HG02610 (cell line): ENCODE measurements around the gene SEZ6L.

Experiments
- ATAC-seq: cut with Tn5 transposase; IDR thresholded peaks from one replicate; pipeline ENCODE4 v1.9.1; 2021; ENCODE audit warnings: mild to moderate bottlenecking, moderate library complexity; ENCODE audit not compliant: unreplicated experiment

Gene SEZ6L

DNA sequence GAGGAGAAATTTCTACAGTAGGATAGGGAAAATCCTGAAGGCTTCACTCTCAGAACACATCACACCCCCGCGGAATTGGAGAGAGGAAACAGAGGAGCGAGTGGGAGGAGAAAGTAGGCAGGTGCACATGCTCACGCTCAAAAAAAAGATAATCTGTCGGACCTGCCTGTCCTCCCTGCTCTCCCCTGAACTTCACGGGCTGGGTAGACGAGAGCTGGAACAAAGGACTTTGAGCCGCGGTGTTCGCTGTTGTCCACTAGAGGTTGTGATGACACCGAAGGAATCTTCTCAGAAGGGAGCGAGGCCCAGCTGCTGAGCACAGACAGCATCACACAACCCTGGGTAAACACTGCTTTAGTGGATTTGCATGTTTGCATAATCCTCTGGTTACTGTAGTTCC lies 5.0 kb downstream of the SEZ6L start:
- ATAC-seq = no peak

DNA sequence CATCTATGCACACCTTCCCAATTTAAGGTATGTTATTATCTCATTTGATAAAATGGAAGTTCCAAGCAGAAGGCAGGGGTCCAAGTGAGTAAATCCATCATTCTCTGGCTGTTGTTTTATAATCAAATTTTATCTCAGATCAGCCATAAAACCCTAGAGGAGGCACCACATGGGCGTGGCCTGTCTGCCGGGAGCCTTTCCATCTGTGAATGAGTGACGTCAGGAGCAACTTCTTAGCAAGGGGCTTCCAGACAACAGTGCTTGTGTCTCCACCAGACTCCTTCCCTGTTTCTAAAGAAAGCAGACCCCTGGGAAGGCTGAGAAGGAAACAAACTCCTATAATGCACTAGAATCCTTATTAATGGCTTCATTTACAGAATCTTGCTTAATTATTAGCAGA lies 13.5 kb downstream of the SEZ6L start:
- ATAC-seq = no peak

- no peak for ATAC-seq
These were observed 15.9 kb downstream of the SEZ6L start for GRCh38 chr22:26185190-26185589.

GRCh38 chr22:26188341-26188740 lies 19.1 kb downstream of the SEZ6L start:
- ATAC-seq = no peak

DNA sequence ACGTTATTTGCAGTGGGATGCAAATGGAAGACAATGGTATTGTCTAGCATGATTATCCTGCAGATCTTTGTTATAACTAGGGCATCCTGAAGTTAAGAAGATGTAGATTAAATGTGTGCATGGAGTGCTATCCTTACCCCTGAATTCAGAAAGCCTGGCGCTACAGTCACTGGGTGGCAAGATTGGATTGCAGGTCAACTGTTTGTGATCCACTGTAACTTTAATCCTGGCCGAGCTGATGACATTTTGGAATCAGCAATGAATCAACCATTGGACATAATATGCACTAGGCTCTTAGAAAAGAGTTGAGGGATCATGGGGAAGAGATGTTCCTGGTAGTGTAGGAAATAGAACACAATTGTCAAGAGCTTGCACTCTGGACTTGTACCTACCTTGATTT lies 25.1 kb downstream of the SEZ6L start:
- ATAC-seq = no peak

- ATAC-seq = no peak
These were observed 25.6 kb downstream of the SEZ6L start for GRCh38 chr22:26194877-26195276.

GRCh38 chr22:26196657-26197056 lies 27.4 kb downstream of the SEZ6L start:
- no peak for ATAC-seq

DNA sequence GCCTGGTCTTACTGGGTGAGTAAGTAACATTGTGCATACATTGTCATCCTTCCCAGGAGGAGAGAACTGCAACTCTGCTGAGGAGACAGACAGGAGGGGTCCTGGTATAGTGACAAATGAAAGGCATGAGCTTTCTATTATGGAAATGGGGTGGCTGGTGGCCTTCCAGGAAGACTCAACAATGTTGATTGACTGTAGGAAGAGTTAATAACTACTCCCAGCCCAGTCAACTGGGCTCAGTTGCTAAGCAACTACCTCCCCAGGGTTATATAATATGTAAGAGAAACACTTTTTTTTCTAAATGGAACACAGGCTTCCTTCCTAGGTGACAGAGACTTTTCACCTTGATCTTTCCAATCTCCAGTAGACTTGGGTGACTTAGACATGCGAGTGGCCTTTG lies 28.2 kb downstream of the SEZ6L start:
- ATAC-seq = no peak

DNA sequence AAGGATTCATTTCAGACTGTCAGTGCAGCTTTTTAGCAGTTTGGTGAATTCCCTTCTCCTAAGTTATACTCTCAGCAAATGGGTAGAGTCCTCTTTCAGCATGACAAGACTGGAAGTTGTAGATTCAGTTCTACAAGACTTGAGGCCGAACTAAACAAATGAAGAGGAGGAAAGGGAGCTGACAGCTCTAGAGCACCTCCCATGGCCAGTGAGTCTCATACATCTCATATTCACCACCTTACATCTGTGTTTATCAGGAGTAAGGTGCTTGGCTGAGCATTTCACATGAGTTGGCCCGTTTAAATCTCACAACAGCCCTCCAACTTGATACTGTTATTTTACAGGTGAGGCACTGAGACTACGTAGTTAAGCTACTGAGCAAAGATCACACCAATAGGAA lies 30.4 kb downstream of the SEZ6L start:
- no peak for ATAC-seq

DNA sequence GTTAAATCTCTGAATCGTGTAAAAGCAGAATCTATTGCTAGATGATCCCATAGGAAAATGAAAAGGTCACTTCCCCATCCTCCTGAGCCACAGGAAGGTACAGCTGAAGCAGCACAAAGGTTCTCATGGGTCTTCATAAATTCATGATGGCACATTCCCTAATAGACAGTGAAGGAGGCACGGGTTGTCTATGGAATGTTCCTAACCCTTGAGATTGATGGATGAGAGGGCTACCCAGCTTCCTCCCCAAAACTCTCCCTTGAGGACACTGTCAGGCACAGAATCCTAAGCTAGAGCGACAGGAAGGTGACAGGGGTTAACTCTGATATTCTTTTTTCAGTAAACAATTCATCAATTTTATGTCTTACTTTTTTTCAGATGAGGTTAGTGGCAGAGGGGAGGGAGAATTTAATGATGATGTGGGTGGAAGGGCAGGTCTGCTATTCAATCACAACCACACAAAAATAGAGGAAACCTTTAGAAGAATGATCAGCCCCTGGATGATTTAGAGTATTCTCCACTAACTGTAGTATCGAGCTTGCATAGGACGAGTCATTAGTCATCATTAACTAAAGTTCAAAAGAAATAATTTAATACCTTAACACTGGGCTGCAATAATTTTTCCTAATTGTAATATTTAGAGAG lies 33.1 kb downstream of the SEZ6L start:
- ATAC-seq = no peak

- no peak for ATAC-seq
These were observed 36.2 kb downstream of the SEZ6L start for GRCh38 chr22:26205494-26205893.

DNA sequence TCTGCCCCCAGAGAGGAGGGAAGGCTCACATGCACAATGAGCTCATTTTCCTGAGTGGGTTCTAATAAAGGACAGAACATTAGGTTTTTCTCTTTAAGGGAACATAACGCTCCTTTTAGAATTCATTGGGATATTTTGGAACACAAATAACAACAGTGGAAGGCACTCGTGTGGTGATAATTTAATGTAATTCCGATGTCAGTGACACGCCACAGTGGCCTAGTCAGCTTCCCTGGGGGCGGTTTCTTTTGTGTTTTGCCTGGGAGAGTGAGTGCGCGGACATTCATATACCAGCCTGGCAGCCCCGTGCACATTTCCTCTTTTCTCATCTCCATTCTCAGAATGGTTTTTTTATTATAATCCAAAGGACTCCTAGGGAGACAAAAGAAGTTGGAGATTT lies 41.1 kb downstream of the SEZ6L start:
- ATAC-seq = no peak

GRCh38 chr22:26213826-26214225 lies 44.6 kb downstream of the SEZ6L start:
- ATAC-seq = no peak

GRCh38 chr22:26214466-26214865 lies 45.2 kb downstream of the SEZ6L start:
- ATAC-seq = no peak

GRCh38 chr22:26215736-26216135 lies 46.5 kb downstream of the SEZ6L start:
- ATAC-seq = no peak

GRCh38 chr22:26225207-26225606 lies 55.9 kb downstream of the SEZ6L start:
- ATAC-seq = no peak

DNA sequence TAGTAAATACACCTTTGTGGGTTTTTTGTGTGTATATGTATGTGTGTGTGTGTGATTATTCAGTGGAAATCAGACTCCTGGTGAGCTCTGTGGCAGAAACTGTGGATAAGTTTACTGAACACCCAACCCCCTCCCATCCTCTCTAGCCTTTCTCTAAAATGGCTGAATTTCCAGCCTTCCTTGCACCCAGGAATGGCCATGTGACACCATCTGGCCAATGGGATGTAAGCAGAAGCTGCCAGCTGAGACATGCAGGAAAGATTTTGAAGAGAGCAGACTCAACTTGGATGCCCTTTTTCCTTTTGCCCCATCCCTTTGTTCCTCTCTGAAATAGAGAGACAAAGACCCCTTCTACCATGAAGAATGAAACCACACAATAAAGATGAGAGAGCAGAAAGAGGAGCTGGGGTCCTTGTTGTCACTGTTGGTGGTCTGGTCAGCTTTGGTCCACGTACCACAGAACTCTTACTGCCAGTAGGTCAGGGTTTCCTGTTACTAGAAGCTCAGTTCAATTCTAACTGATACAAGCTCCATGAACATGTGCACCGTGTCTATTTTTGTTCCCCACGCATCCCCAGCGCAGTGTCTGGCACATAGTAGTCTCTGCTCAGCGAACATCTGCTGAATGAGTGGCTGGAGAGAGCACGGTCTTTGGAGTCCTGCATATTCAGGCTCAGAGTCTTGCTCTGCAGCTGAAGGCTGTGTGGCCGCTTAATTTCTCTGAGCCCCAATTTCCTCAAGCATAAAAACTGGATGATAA lies 57.5 kb downstream of the SEZ6L start:
- no peak for ATAC-seq

DNA sequence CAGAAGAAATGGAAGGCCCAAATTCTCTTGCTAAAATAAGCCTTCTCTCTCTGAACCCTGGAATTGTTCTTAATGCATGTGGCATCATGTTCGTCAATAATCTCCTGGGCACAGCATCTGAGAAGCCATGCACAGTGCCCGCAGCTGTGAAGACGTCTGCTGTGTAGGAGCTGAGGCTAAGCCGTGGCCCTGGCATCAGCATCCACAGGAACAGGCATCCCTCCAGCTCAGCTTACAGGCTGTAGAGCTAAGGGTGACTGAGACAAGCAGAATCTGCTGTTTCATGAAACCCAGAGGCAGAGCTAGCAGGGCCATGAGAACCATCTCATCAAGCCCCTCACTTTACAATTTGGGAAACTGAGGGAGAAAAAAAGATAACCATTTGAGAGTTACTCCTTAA lies 60.6 kb downstream of the SEZ6L start:
- ATAC-seq = no peak

DNA sequence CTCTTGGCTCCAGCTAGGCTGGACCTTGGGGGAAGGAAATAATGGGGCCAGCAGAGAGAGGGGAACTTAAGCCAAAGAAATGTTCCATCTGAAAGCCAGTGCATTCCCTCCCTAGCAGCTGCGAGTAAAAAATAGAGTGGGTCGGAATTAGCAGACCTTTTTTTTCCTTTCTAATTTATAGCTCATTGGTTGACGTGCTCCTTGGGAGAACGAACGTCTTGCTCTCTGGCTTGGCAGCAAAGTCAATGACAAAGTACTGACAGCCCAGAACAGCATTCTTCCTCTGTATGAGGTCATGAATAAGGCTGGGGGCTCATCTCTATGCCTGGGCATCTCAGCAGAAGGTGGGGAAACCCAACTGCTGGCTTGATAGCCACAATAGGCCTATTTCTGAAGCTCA lies 65.0 kb downstream of the SEZ6L start:
- no peak for ATAC-seq

DNA sequence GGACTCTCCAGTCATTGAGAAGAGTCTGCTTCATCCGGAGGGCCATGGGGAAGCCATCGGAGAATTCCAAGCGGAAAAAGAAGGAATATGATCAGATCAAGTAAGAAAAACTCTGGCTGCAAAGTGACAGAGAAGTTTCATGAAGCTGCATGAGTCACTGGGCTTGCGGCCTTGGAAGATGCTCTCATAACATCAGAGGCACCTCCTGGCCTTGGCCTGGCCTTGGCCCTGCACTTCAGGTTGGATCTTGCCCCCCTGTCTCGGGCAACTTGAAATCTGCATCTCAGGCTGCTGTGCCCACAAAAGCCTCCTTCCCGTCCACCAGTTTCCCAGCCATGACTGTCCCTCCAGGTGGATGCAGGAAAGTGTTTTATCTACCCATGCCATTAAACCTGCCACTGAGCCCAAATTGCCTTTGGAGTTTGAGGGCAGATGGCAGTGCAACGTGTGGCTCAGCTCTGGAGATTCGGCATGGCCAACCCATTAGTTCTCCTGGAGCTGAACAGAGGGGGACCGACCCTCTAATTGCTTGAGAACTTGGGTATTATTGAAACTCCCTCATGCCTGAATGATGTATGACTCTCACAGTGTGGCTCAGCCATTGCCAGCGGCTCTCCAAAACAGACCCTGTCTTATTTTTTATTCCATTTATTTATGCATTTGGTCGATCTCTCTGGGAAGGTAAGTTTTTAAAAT lies 66.7 kb downstream of the SEZ6L start:
- no peak for ATAC-seq

- no peak for ATAC-seq
These were observed 67.7 kb downstream of the SEZ6L start for GRCh38 chr22:26236991-26237390.

DNA sequence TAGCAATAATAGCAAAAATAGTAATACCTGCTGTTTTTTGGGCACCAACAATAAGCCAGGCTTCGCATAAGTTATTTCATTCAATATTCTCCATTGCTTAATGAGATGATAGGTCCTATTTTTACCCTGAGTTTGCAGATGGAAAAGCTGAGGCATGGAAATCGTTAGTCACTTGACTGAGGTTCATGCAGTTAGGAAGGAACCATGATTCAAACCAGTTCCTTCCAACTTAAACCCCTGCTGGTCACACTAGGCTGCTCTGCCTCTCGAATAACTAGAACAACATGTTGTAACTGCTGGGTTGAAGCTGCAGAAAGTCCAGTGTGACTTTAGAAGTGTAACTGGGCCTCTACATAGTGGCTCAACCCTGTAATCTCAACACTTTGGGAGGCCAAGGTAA lies 69.3 kb downstream of the SEZ6L start:
- ATAC-seq = no peak
